Midbrain (tissue), 1 donor: ENCODE results near the gene PARVB.
"Not testable (repeated sequence)": the region's sequence is repeated elsewhere in the genome, so short reads cannot be mapped to it uniquely, and the experiment has no call there.

Experiments
- DNase-seq: peaks from one replicate; lab custom pipeline; 2025; lab: John Stamatoyannopoulos, UW

PARVB gene

DNA sequence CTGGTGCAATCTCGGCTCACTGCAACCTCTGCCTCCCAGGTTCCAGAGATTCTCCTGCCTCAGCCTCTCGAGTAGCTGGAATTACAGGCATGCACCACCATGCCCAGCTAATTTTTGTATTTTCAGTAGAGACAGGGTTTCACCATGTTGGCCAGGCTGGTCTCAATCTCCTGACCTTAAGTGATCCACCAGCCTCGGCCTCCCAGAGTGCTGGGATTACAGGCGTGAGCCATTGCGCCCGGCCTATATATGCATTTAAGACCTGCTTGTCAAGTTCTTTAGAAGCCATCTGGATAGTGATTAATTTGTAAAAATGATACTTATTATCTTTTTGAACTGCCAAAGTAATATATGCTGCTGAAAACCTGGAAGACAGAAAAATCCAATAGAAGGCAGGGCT lies 86.6 kb downstream of the PARVB start:
- not testable (repeated sequence) for DNase-seq

GRCh38 chr22:44111562-44112155 lies 87.6 kb downstream of the PARVB start:
- no peak for DNase-seq

DNA sequence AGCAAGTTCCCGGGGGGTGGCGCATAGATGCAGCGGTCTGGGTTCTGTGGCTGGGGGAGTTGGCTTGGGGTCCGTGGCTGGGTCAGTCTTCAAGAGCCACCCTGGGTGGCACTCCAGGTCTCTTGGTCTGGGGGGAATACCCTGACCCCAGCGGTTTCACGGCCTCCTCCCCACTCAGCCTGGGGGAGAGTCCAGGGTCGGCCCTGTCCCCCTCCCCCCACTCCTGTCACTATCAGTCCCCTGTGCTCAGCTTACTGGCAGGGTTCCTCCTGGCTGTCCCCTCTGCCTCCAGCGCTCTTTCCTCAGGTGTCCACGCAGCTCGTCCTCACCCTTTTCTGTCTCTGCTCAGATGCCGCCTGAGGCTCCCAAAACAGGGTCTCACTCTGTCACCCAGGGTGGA lies 88.1 kb downstream of the PARVB start:
- no peak for DNase-seq

- DNase-seq: no peak
Observed at GRCh38 chr22:44116331-44116730, 92.2 kb downstream of the PARVB start.

DNA sequence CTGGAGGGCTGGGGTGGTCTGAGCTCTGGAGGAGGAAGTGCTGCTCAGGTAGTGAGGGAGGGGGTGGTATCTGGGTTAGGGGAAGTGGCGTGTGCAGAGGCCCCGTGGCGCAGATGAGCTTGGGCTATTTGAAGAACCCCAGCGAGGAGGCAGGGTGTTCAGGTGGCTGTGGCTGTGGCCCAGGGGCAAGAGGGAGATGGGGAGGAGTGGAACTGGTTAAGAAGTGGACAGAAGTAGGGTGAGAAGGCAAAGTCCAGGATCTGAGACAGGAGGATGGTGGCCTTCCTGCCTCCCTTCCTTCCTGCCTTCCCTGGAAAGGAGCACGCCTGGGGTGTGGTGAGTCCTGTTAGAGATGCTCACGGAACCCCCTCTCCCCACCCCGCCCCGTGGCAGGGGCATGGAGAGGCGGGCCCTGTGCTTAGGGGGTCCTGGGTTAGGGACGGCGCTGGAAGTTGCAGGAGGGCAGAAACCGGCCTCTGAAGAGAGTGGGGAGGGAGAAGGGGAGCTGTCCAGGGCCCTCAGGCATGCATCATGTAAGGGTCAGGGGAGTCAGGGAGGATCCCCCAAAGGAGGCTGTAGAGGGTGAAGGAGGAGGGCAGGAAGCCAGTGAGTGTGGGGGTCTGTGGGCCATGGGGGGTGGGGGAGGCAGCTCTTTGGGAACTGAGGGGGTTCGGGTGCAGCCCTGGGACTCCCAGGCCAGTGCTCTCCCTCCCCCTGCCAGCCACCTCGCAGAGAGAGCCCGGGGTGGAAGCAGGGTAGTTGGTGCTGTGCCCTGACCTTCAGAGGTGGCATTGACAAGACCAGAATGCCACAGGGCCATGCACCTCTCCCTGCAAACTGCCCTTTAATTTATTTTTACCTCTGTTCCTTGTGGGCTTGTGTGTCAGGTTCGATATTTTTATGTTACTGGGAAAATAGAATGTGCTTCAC lies 92.9 kb downstream of the PARVB start:
- no peak for DNase-seq

GRCh38 chr22:44117746-44118145 lies 93.6 kb downstream of the PARVB start:
- DNase-seq: no peak

- no peak for DNase-seq
Observed at GRCh38 chr22:44118645-44119315, 94.7 kb downstream of the PARVB start.

- DNase-seq: no peak
Observed at GRCh38 chr22:44119669-44120313, 95.7 kb downstream of the PARVB start.

DNA sequence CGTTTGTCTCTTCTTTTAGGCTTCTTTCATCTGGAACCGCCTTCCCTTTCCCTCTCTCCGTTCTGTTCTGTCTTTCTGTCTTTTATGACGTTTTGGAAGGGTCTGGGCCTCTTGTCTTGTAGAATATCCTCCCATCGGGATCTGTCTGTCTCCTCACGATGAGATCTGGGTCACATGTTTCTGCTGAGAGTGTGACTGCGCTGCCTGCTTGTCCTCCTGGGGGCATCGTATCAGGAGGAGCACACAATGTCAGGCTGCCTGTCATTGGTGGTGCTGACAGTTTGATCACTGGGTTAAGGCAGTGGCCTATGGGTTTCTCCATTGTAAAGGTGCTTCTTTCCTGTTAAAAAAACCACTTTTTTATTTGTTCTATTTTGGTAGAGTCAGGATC lies 96.2 kb downstream of the PARVB start:
- DNase-seq: no peak

DNA sequence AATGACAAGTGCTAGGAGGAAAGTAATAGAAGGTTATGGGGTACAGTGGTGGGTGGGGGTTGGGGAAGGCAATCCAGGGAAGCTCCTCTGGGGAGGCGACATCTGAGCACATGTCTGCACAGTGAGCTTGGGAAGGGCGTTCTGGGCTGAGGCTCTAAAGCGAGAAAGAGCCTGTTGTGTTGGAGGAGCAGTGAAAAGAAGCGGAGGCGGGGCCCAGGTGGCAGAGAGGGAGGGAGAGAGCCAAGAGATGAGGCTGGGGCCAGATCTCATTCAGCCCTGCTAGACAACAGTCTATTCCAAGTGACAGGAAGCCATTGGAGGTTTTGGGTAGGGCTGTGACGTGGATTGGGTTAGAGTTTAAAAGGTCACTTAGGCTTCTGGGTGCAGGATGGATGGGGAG lies 101.3 kb downstream of the PARVB start:
- no peak for DNase-seq

GRCh38 chr22:44126807-44127206 lies 102.7 kb downstream of the PARVB start:
- no peak for DNase-seq

DNA sequence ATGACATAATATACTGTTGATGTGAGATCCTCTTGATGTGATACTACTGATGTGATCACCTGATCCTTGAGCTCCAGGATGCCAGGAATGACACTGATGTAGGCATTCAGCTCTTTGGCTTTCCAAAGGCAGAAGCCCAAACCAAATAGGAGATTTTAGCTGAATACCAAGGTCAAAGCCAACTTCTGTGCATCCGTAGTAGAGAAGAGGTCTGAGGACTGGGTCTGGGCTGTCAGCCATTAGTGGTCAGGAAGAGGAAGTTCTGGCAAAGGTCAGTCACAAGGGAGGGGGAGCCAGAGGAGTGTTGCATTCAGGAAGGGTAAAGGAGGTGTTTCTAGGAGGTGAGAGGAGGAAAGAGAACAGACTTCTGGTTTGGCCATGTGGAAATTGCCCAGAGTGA lies 103.3 kb downstream of the PARVB start:
- no peak for DNase-seq

GRCh38 chr22:44128958-44129618 lies 105.0 kb downstream of the PARVB start:
- no peak for DNase-seq

DNA sequence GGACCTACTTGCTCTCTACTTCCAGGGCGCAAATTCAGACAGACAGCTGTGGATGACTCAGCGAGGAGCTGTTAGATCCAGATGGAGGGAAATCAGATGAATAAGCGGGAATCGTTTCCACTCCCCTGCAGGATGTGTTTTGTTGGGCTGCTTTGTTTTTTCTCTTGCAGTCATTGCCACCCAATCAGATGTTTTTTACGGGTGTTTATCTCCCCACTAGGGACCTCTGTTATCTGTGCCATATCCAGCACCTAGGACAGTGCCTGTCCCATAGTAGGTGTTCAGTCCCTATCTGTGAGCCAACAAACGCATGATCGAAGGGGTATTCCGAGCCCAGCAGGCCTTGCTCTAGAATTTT lies 105.5 kb downstream of the PARVB start:
- DNase-seq: no peak

- no peak for DNase-seq
Observed at GRCh38 chr22:44130076-44130711, 106.1 kb downstream of the PARVB start.

GRCh38 chr22:44131412-44131811 lies 107.3 kb downstream of the PARVB start:
- DNase-seq: no peak

GRCh38 chr22:44131989-44132685 lies 108.0 kb downstream of the PARVB start:
- DNase-seq: no peak

GRCh38 chr22:44132724-44133123 lies 108.6 kb downstream of the PARVB start:
- no peak for DNase-seq

GRCh38 chr22:44133161-44133560 lies 109.1 kb downstream of the PARVB start:
- DNase-seq: no peak

GRCh38 chr22:44133901-44134571 lies 109.9 kb downstream of the PARVB start:
- peak; percentile 72 for DNase-seq
